T-cell (primary cell): ENCODE data around the gene CPT1A. TPM values are rescaled to one million over a fixed set of nuclear protein-coding genes. Genes with fewer than 3 reads are reported as not detected.

Experiments
- ATAC-seq, 4 experiments: fragments of 200-7000 bp in 3 of 4; fragments of 150-1000 bp in 1 of 4; cut with Tn5 transposase; replicated peaks in 1 of 4; 1 replicate in 3 of 4; 2 replicates in 1 of 4; pipeline ENCODE4 v1.10.0; 2021; ENCODE audit warnings: moderate library complexity in 3 of 4, mild to moderate bottlenecking in 2 of 4, moderate number of reproducible peaks in 1 of 4
- CTCF ChIA-PET, 2 donors: fragments of 300-600 bp; sonication (Branson Sonifier 250); formaldehyde crosslinking; loops; one replicate each; lab custom pipeline; 2022; ENCODE audit warnings: antibody characterized with exemption in 2 of 2; lab: Charles Lee
- POLR2A ChIA-PET, 2 donors: fragments of 300-600 bp; sonication (Branson Sonifier 250); formaldehyde crosslinking; loops; one replicate each; lab custom pipeline; 2022; ENCODE audit warnings: antibody characterized with exemption in 2 of 2; lab: Charles Lee
- DNase-seq, 35 experiments: peaks; one replicate each; pipeline versions ENCODE4 v3.0.0 to v3.0.0-alpha.2; 2013 to 2023
- H3K27ac ChIP-seq: one replicate; pipeline ENCODE4 v1.5.1; 2013; ENCODE audit warnings: low read length
- H3K27me3 ChIP-seq, 2 experiments: replicated peaks in 1 of 2; 1 replicate in 1 of 2; 2 replicates in 1 of 2; pipeline versions ENCODE4 v1.6.1 to v1.7.0; 2013; ENCODE audit warnings: low read length in 1 of 2, mixed read lengths in 1 of 2; ENCODE audit not compliant: control insufficient read depth in 2 of 2, insufficient read depth in 2 of 2; ENCODE audit errors: extremely low read depth in 1 of 2
- H3K36me3 ChIP-seq, 2 donors: 1 replicate in 1 of 2; 2 replicates in 1 of 2; pipeline versions ENCODE4 v1.6.1 to v1.7.0; 2013; ENCODE audit warnings: low read length in 1 of 2; ENCODE audit not compliant: control insufficient read depth in 2 of 2, insufficient read depth in 1 of 2; ENCODE audit errors: extremely low read depth in 1 of 2
- H3K4me1 ChIP-seq, 2 experiments: 1 replicate in 1 of 2; 2 replicates in 1 of 2; pipeline versions ENCODE4 v1.6.1 to v1.7.0; 2013; ENCODE audit warnings: low read length in 2 of 2, mixed read lengths in 1 of 2; ENCODE audit not compliant: insufficient read depth in 2 of 2, control insufficient read depth in 1 of 2; ENCODE audit errors: extremely low read depth in 1 of 2
- H3K4me3 ChIP-seq, 2 donors: 1 replicate in 1 of 2; 2 replicates in 1 of 2; pipeline versions ENCODE4 v1.5.1 to v1.7.0; 2013; ENCODE audit warnings: mild to moderate bottlenecking in 2 of 2, low read length in 1 of 2, moderate library complexity in 1 of 2; ENCODE audit not compliant: control insufficient read depth in 1 of 2; ENCODE audit errors: extremely low read depth in 1 of 2
- H3K9me3 ChIP-seq: 2 replicates; pipeline ENCODE4 v1.7.0; 2013
- H3K27ac Mint-ChIP-seq, 2 donors: one replicate each; pipeline ENCODE4 v1.8.0; 2020 to 2021; ENCODE audit warnings: mild to moderate bottlenecking in 2 of 2, mixed read lengths in 2 of 2
- H3K27me3 Mint-ChIP-seq, 2 donors: one replicate each; pipeline ENCODE4 v1.8.0; 2021 to 2022; ENCODE audit warnings: mixed read lengths in 2 of 2
- H3K36me3 Mint-ChIP-seq: one replicate; pipeline ENCODE4 v1.8.0; 2021; ENCODE audit warnings: mixed read lengths
- H3K4me1 Mint-ChIP-seq, 3 donors: one replicate each; pipeline ENCODE4 v1.8.0; 2020 to 2022; ENCODE audit warnings: mixed read lengths in 3 of 3, mild to moderate bottlenecking in 1 of 3
- H3K4me3 Mint-ChIP-seq, 3 donors: one replicate each; pipeline ENCODE4 v1.8.0; 2020 to 2022; ENCODE audit warnings: mild to moderate bottlenecking in 3 of 3, mixed read lengths in 3 of 3, moderate library complexity in 3 of 3
- H3K9me3 Mint-ChIP-seq, 3 donors: one replicate each; pipeline ENCODE4 v1.8.0; 2020 to 2022; ENCODE audit warnings: mixed read lengths in 3 of 3
- WGBS: methylation state at CpG from one replicate; pipeline ENCODE4 v1.1.5; 2013; ENCODE audit warnings: missing lambda C conversion rate; ENCODE audit not compliant: insufficient coverage; 5-methylcytosine and 5-hydroxymethylcytosine counted together
- total RNA-seq, 35 experiments: library from RNA in 6 of 35; stranded (reverse) in 6 of 35; fragments of 120-200 nt in 1 of 35; gene quantifications; one replicate each; pipeline versions ENCODE4 v1.2.1 to v1.2.4 and lab custom pipeline; 2013 to 2026

The CPT1A gene
- total RNA-seq, 5 donors from 2014 or later (not counting 1 experiment from before 2014, with no cell fraction given), result 21.2 to 44.1 (median 35.9) TPM

GRCh38 chr11:68812526-68812925 lies 29.2 kb downstream of the CPT1A start:
- CTCF ChIA-PET, result no interaction called here
- WGBS, result 94% methylated on average over 10 of the region's 15 CpGs

GRCh38 chr11:68810164-68810563 lies 31.6 kb downstream of the CPT1A start:
- WGBS, result 98% methylated on average over 4 of the region's 7 CpGs
- Histone ChIP-seq H3K27ac (no peak overlapping the region), H3K36me3 (peaks cover 0 to 38% of the 10 kb centered on the region in 2 donors), H3K27me3 (no peaks in the 10 kb centered on the region), H3K4me1 (no peaks in the 10 kb centered on the region), H3K4me3 (no peak overlapping the region), H3K9me3 (no peaks in the 10 kb centered on the region)
- no peak for ATAC-seq
- H3K4me1 Mint-ChIP-seq, result no peaks in the 10 kb centered on the region
- ChIA-PET CTCF (interaction anchor here in 1 of 2 donors (0.6 kb wide), 1 partner anchor 159 kb away, joined by 6 read pairs; no protein-coding TSS in a partner anchor), POLR2A (no interaction called here)
- H3K4me3 Mint-ChIP-seq, result no peak overlapping the region
- H3K27ac Mint-ChIP-seq, result no peak overlapping the region
- H3K27me3 Mint-ChIP-seq, result no peaks in the 10 kb centered on the region
- no peak for DNase-seq
- no peaks in the 10 kb centered on the region for H3K9me3 Mint-ChIP-seq
- peaks cover 23% of the 10 kb centered on the region for H3K36me3 Mint-ChIP-seq

More at GRCh38 chr11:68812526-68812925, 29.2 kb downstream of the CPT1A start:
- POLR2A ChIA-PET, result no interaction called here
- no peaks in the 10 kb centered on the region for H3K9me3 ChIP-seq
- no peak overlapping the region for H3K27ac Mint-ChIP-seq
- H3K9me3 Mint-ChIP-seq, result no peaks in the 10 kb centered on the region
- DNase-seq, result no peak
- H3K36me3 Mint-ChIP-seq, result peaks cover 19% of the 10 kb centered on the region
- H3K27me3 ChIP-seq, result no peaks in the 10 kb centered on the region
- H3K4me3 ChIP-seq, result no peak overlapping the region
- H3K27ac ChIP-seq, result no peak overlapping the region
- H3K27me3 Mint-ChIP-seq, result no peaks in the 10 kb centered on the region
- no peak for ATAC-seq
- peaks cover 0 to 32% of the 10 kb centered on the region in 2 donors for H3K36me3 ChIP-seq
- no peak overlapping the region for H3K4me3 Mint-ChIP-seq
- peaks cover 9 to 19% (median 13%) of the 10 kb centered on the region in 3 donors for H3K4me1 Mint-ChIP-seq
- H3K4me1 ChIP-seq, result peaks cover 0 to 9% of the 10 kb centered on the region in 2 experiments

GRCh38 chr11:68809506-68809905 lies 32.2 kb downstream of the CPT1A start:
- Histone ChIP-seq H3K27ac (no peak overlapping the region), H3K27me3 (no peaks in the 10 kb centered on the region), H3K4me1 (no peaks in the 10 kb centered on the region), H3K9me3 (no peaks in the 10 kb centered on the region), H3K36me3 (peaks cover 0 to 35% of the 10 kb centered on the region in 2 donors), H3K4me3 (no peak overlapping the region)
- Mint-ChIP-seq H3K27me3 (no peaks in the 10 kb centered on the region), H3K9me3 (no peaks in the 10 kb centered on the region), H3K4me1 (no peaks in the 10 kb centered on the region), H3K36me3 (peaks cover 17% of the 10 kb centered on the region), H3K27ac (no peak overlapping the region), H3K4me3 (no peak overlapping the region)
- no peak for ATAC-seq
- ChIA-PET CTCF (interaction anchor here in 1 of 2 donors (0.6 kb wide), 1 partner anchor 160 kb away, joined by 6 read pairs; no protein-coding TSS in a partner anchor), POLR2A (no interaction called here)
- 90% methylated on average over 2 of the region's 5 CpGs for WGBS
- no peak for DNase-seq

- CTCF ChIA-PET, result interaction anchor here in 1 of 2 donors (0.6 kb wide), 1 partner anchor 1107 kb away, joined by 5 read pairs; no protein-coding TSS in a partner anchor
- H3K9me3 Mint-ChIP-seq, result no peaks in the 10 kb centered on the region
- H3K27me3 Mint-ChIP-seq, result no peaks in the 10 kb centered on the region
- Histone ChIP-seq H3K27ac (no peak overlapping the region), H3K27me3 (no peaks in the 10 kb centered on the region), H3K4me1 (no peaks in the 10 kb centered on the region), H3K4me3 (no peak overlapping the region), H3K9me3 (no peaks in the 10 kb centered on the region), H3K36me3 (peaks cover 0 to 35% of the 10 kb centered on the region in 2 donors)
- peaks cover 20% of the 10 kb centered on the region for H3K36me3 Mint-ChIP-seq
- no peak overlapping the region for H3K4me3 Mint-ChIP-seq
- no peak for DNase-seq
- no CpG with 5 or more reads among the region's 2 CpGs for WGBS
- POLR2A ChIA-PET, result no interaction called here
- no peak for ATAC-seq
- H3K4me1 Mint-ChIP-seq, result no peaks in the 10 kb centered on the region
- H3K27ac Mint-ChIP-seq, result no peak overlapping the region
These were observed 32.9 kb downstream of the CPT1A start for GRCh38 chr11:68808787-68809186.

- no peaks in the 10 kb centered on the region for H3K4me1 Mint-ChIP-seq
- no peak overlapping the region for H3K4me3 Mint-ChIP-seq
- 95% methylated on average over 20 of the region's 23 CpGs for WGBS
- Histone ChIP-seq H3K36me3 (peaks cover 0 to 37% of the 10 kb centered on the region in 2 donors), H3K9me3 (no peaks in the 10 kb centered on the region), H3K4me1 (no peaks in the 10 kb centered on the region), H3K27ac (no peak overlapping the region), H3K27me3 (no peaks in the 10 kb centered on the region), H3K4me3 (no peak overlapping the region)
- peaks cover 17% of the 10 kb centered on the region for H3K36me3 Mint-ChIP-seq
- no peaks in the 10 kb centered on the region for H3K9me3 Mint-ChIP-seq
- CTCF ChIA-PET, result interaction anchor here in 1 of 2 donors (0.6 kb wide), 1 partner anchor 22 kb away, joined by 9 read pairs; no protein-coding TSS in a partner anchor
- no peak for DNase-seq
- no peak overlapping the region for H3K27ac Mint-ChIP-seq
- no peaks in the 10 kb centered on the region for H3K27me3 Mint-ChIP-seq
- no peak for ATAC-seq
- POLR2A ChIA-PET, result interaction anchor here in 1 of 2 donors (0.6 kb wide), 1 partner anchor 9 kb away, joined by 4 read pairs; no protein-coding TSS in a partner anchor
These were observed 34.5 kb downstream of the CPT1A start for GRCh38 chr11:68806931-68807844.

- Histone ChIP-seq H3K36me3 (peaks cover 0 to 37% of the 10 kb centered on the region in 2 donors), H3K27me3 (no peaks in the 10 kb centered on the region), H3K4me3 (no peak overlapping the region), H3K4me1 (no peaks in the 10 kb centered on the region), H3K27ac (no peak overlapping the region), H3K9me3 (no peaks in the 10 kb centered on the region)
- Mint-ChIP-seq H3K4me3 (no peak overlapping the region), H3K36me3 (peaks cover 26% of the 10 kb centered on the region), H3K9me3 (no peaks in the 10 kb centered on the region), H3K27me3 (no peaks in the 10 kb centered on the region), H3K27ac (no peak overlapping the region), H3K4me1 (no peaks in the 10 kb centered on the region)
- no peak for DNase-seq
- 89% methylated on average over 3 of the region's 3 CpGs for WGBS
- ChIA-PET CTCF (no interaction called here), POLR2A (no interaction called here)
- no peak for ATAC-seq
These were observed 36.9 kb downstream of the CPT1A start for GRCh38 chr11:68804786-68805185.
